Naive thymus-derived CD4-positive, alpha-beta T cell (primary cell): ENCODE measurements around the gene CENPP. TPM values are rescaled to one million over a fixed set of nuclear protein-coding genes. Genes with fewer than 3 reads are reported as not detected.

ENCODE experiments used
- ATAC-seq: fragments of 150-1000 bp; cut with Tn5 transposase; 2 replicates; pipeline ENCODE4 v1.10.0; 2021; ENCODE audit warnings: mild to moderate bottlenecking, moderate library complexity
- CTCF ChIA-PET: fragments of 350-600 bp; sonication (Branson Sonifier 250); formaldehyde crosslinking; loops from one replicate; lab custom pipeline; 2021; ENCODE audit warnings: antibody characterized with exemption; lab: Charles Lee
- POLR2A ChIA-PET: fragments of 350-600 bp; sonication (Branson Sonifier 250); formaldehyde crosslinking; loops from one replicate; lab custom pipeline; 2021; ENCODE audit warnings: antibody characterized with exemption, inconsistent platforms; lab: Charles Lee
- DNase-seq, 9 donors: peaks; one replicate each; pipeline versions ENCODE4 v3.0.0 to v3.0.0-alpha.2; 2020 to 2022; ENCODE audit warnings: mixed read lengths in 1 of 9
- H3K27ac ChIP-seq: one replicate; pipeline ENCODE4 v1.7.0; 2013; ENCODE audit warnings: mild to moderate bottlenecking, low read depth, low read length, moderate library complexity
- H3K27me3 ChIP-seq, 2 donors: one replicate each; pipeline ENCODE4 v1.7.0; 2013; ENCODE audit warnings: low read length in 2 of 2, mild to moderate bottlenecking in 2 of 2, moderate library complexity in 2 of 2; ENCODE audit not compliant: control insufficient read depth in 2 of 2, insufficient read depth in 2 of 2
- H3K36me3 ChIP-seq, 3 experiments: 1 replicate in 2 of 3; 2 replicates in 1 of 3; pipeline ENCODE4 v1.7.0; 2013; ENCODE audit warnings: low read length in 3 of 3, mild to moderate bottlenecking in 3 of 3, moderate library complexity in 1 of 3; ENCODE audit not compliant: insufficient read depth in 3 of 3, control insufficient read depth in 2 of 3
- H3K4me1 ChIP-seq, 2 donors: one replicate each; pipeline ENCODE4 v1.7.0; 2013; ENCODE audit warnings: low read length in 2 of 2, mild to moderate bottlenecking in 2 of 2, moderate library complexity in 1 of 2; ENCODE audit not compliant: control insufficient read depth in 2 of 2, insufficient read depth in 2 of 2
- H3K4me3 ChIP-seq: 2 replicates; pipeline ENCODE4 v1.7.0; 2013; ENCODE audit warnings: mild to moderate bottlenecking, low read length
- H3K9me3 ChIP-seq, 3 experiments: 1 replicate in 2 of 3; 2 replicates in 1 of 3; pipeline ENCODE4 v1.7.0; 2013; ENCODE audit warnings: low read length in 3 of 3; ENCODE audit not compliant: control insufficient read depth in 2 of 3
- H3K27ac Mint-ChIP-seq, 9 donors: one replicate each; pipeline ENCODE4 v1.8.0; 2020 to 2022; ENCODE audit warnings: mixed read lengths in 9 of 9, mild to moderate bottlenecking in 8 of 9, moderate library complexity in 5 of 9, inconsistent platforms in 2 of 9
- H3K27me3 Mint-ChIP-seq, 5 donors: one replicate each; pipeline ENCODE4 v1.8.0; 2021 to 2022; ENCODE audit warnings: mixed read lengths in 5 of 5, mild to moderate bottlenecking in 1 of 5
- H3K36me3 Mint-ChIP-seq, 5 donors: one replicate each; pipeline ENCODE4 v1.8.0; 2020 to 2022; ENCODE audit warnings: mixed read lengths in 5 of 5, mild to moderate bottlenecking in 3 of 5, inconsistent platforms in 1 of 5
- H3K4me1 Mint-ChIP-seq, 7 donors: one replicate each; pipeline ENCODE4 v1.8.0; 2020 to 2022; ENCODE audit warnings: mixed read lengths in 7 of 7, mild to moderate bottlenecking in 3 of 7, inconsistent platforms in 1 of 7
- H3K4me3 Mint-ChIP-seq, 10 donors: one replicate each; pipeline ENCODE4 v1.8.0; 2020 to 2022; ENCODE audit warnings: mild to moderate bottlenecking in 10 of 10, mixed read lengths in 10 of 10, moderate library complexity in 6 of 10, inconsistent platforms in 2 of 10
- H3K9me3 Mint-ChIP-seq, 11 donors: one replicate each; pipeline ENCODE4 v1.8.0; 2020 to 2022; ENCODE audit warnings: mixed read lengths in 11 of 11, mild to moderate bottlenecking in 4 of 11, inconsistent platforms in 1 of 11, moderate library complexity in 1 of 11
- intact Hi-C, 2 donors: fragments of 100-400 bp; cut with micrococcal nuclease; formaldehyde crosslinking; loops; one replicate each; pipeline ENCODE4 v1.15.1; 2023
- polyA plus RNA-seq, 2 donors: library from polyadenylated mRNA; unstranded; fragments of 300-500 nt; fragmentation: Illumina TruSeq; gene quantifications; one replicate each; pipeline ENCODE4 v1.2.3, GENCODE V29; 2021
- total RNA-seq, 6 experiments: library from RNA in 5 of 6; stranded (reverse) in 5 of 6; gene quantifications; 1 replicate in 5 of 6; 2 replicates in 1 of 6; pipeline ENCODE4 v1.2.3 and lab custom pipeline; 2021 to 2026

The CENPP gene
- total and polyA plus RNA-seq, 7 experiments from 2014 or later = 1.2 to 24.3 (median 3.8) TPM

GRCh38 chr9:92457576-92457975, 131.8 kb downstream of the CENPP start:
- H3K4me3 ChIP-seq = no peak overlapping the region
- Mint-ChIP-seq H3K27ac (no peak overlapping the region), H3K27me3 (no peaks in the 10 kb centered on the region), H3K36me3 (no peaks in the 10 kb centered on the region), H3K4me3 (no peak overlapping the region), H3K4me1 (no peaks in the 10 kb centered on the region), H3K9me3 (no peaks in the 10 kb centered on the region)
- H3K27me3 ChIP-seq = no peaks in the 10 kb centered on the region
- ChIA-PET POLR2A (no interaction called here), CTCF (no interaction called here)
- H3K9me3 ChIP-seq = no peaks in the 10 kb centered on the region
- intact Hi-C loops = no loop called here
- ATAC-seq (no peak), DNase-seq (no peak)
- H3K4me1 ChIP-seq = no peaks in the 10 kb centered on the region
- H3K36me3 ChIP-seq = no peaks in the 10 kb centered on the region
- H3K27ac ChIP-seq = no peak overlapping the region

DNA sequence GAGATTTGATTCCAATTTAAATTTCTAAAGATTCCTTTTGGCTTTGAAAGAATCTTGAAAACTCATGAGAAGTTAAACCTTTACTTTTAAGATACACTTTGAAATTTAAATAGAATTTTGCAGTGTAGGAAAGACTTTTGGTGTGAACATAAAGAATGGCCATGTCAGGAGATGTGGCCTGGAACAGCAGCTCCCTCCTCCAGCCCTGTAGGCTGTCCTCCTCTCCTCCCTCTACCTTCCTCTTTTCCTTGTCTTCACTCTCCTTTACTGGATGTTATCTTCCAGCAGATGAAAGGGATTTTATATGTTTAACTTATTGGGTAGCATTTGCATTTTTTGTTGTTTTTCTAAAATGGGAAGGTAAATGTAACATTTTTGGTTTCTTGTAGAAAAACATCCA, 137.6 kb downstream of the CENPP start:
- no peak overlapping the region for H3K27ac Mint-ChIP-seq
- no peak overlapping the region for H3K27ac ChIP-seq
- H3K4me3 Mint-ChIP-seq = no peak overlapping the region
- ChIA-PET POLR2A (no interaction called here), CTCF (no interaction called here)
- no peak for ATAC-seq
- no peaks in the 10 kb centered on the region for H3K27me3 Mint-ChIP-seq
- intact Hi-C loops = no loop called here
- H3K9me3 ChIP-seq = no peaks in the 10 kb centered on the region
- no peak overlapping the region for H3K4me3 ChIP-seq
- H3K4me1 ChIP-seq = no peaks in the 10 kb centered on the region
- no peaks in the 10 kb centered on the region for H3K36me3 Mint-ChIP-seq
- H3K36me3 ChIP-seq = no peaks in the 10 kb centered on the region
- H3K9me3 Mint-ChIP-seq = no peaks in the 10 kb centered on the region
- no peak for DNase-seq
- no peaks in the 10 kb centered on the region for H3K27me3 ChIP-seq
- no peaks in the 10 kb centered on the region for H3K4me1 Mint-ChIP-seq

DNA sequence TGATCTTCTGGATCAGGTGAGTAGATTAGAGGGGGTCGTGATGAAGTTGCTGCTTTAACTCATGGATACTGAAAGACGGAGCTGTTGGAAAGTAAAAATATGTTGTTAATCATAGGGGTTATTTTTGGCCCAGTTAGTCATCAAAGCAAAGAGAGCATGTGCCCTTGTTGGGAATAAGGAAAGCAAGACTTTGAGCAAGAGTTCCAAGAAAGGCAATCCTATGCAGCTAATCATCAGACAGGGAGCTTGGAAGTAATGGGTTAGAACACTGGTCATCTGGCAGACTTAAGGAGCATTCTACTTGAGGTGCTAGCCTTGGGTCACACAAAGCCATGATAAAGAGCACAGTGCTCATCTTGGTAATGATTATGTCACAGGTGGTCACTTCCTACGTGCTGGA, 138.2 kb downstream of the CENPP start:
- H3K4me1 ChIP-seq = no peaks in the 10 kb centered on the region
- H3K27ac Mint-ChIP-seq = no peak overlapping the region
- no peaks in the 10 kb centered on the region for H3K9me3 ChIP-seq
- ChIA-PET POLR2A (no interaction called here), CTCF (no interaction called here)
- no peaks in the 10 kb centered on the region for H3K36me3 ChIP-seq
- H3K36me3 Mint-ChIP-seq = no peaks in the 10 kb centered on the region
- H3K27me3 Mint-ChIP-seq = no peaks in the 10 kb centered on the region
- H3K27me3 ChIP-seq = no peaks in the 10 kb centered on the region
- intact Hi-C loops = no loop called here
- ATAC-seq (no peak), DNase-seq (no peak)
- H3K27ac ChIP-seq = no peak overlapping the region
- H3K4me3 Mint-ChIP-seq = no peak overlapping the region
- H3K4me1 Mint-ChIP-seq = no peaks in the 10 kb centered on the region
- H3K4me3 ChIP-seq = no peak overlapping the region
- H3K9me3 Mint-ChIP-seq = no peaks in the 10 kb centered on the region

DNA sequence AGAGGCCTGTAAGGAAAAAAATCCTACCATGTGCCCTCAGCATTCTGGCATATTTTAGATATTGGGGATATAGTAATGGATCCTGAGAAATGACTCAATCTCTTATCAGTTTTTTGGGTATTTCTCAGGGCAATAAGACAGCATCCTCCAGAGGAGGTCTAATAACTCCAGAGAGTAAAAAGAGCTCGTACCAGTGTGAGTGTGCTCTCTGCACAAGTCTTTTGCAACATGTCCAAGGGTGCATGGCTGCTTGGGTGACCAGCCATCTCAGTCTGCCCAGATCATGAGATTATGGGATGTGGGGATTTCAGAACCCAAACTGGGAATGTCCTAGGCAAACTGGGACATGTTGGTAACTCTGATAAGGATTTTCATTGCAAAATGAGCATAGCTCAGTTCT, 141.3 kb downstream of the CENPP start:
- H3K27me3 Mint-ChIP-seq = no peaks in the 10 kb centered on the region
- H3K4me3 ChIP-seq = no peak overlapping the region
- ChIA-PET POLR2A (no interaction called here), CTCF (no interaction called here)
- H3K27ac Mint-ChIP-seq = no peak overlapping the region
- ATAC-seq = no peak
- H3K36me3 ChIP-seq = no peaks in the 10 kb centered on the region
- intact Hi-C loops = no loop called here
- no peaks in the 10 kb centered on the region for H3K27me3 ChIP-seq
- H3K27ac ChIP-seq = no peak overlapping the region
- H3K36me3 Mint-ChIP-seq = no peaks in the 10 kb centered on the region
- no peaks in the 10 kb centered on the region for H3K9me3 ChIP-seq
- H3K9me3 Mint-ChIP-seq = no peaks in the 10 kb centered on the region
- no peak overlapping the region for H3K4me3 Mint-ChIP-seq
- DNase-seq = no peak
- no peaks in the 10 kb centered on the region for H3K4me1 ChIP-seq
- H3K4me1 Mint-ChIP-seq = no peaks in the 10 kb centered on the region

- H3K4me3 Mint-ChIP-seq = no peak overlapping the region
- CTCF ChIA-PET = no interaction called here
- intact Hi-C loops = no loop called here
These were observed 141.8 kb downstream of the CENPP start for GRCh38 chr9:92467511-92467910.

GRCh38 chr9:92468206-92468605, 142.5 kb downstream of the CENPP start:
- CTCF ChIA-PET = no interaction called here
- Histone ChIP-seq H3K4me3 (no peak overlapping the region), H3K27ac (no peak overlapping the region), H3K27me3 (no peaks in the 10 kb centered on the region), H3K36me3 (no peaks in the 10 kb centered on the region), H3K4me1 (no peaks in the 10 kb centered on the region), H3K9me3 (no peaks in the 10 kb centered on the region)
- no peaks in the 10 kb centered on the region for H3K9me3 Mint-ChIP-seq
- H3K4me3 Mint-ChIP-seq = no peak overlapping the region
- H3K4me1 Mint-ChIP-seq = no peaks in the 10 kb centered on the region
- H3K27me3 Mint-ChIP-seq = no peaks in the 10 kb centered on the region
- no peak overlapping the region for H3K27ac Mint-ChIP-seq
- ATAC-seq = no peak
- intact Hi-C loops = no loop called here
- POLR2A ChIA-PET = no interaction called here
- no peak for DNase-seq
- no peaks in the 10 kb centered on the region for H3K36me3 Mint-ChIP-seq

More at GRCh38 chr9:92467511-92467910, 141.8 kb downstream of the CENPP start:
- Histone ChIP-seq H3K36me3 (no peaks in the 10 kb centered on the region), H3K27ac (no peak overlapping the region), H3K27me3 (no peaks in the 10 kb centered on the region), H3K9me3 (no peaks in the 10 kb centered on the region), H3K4me3 (no peak overlapping the region), H3K4me1 (no peaks in the 10 kb centered on the region)
- POLR2A ChIA-PET = no interaction called here
- H3K4me1 Mint-ChIP-seq = no peaks in the 10 kb centered on the region
- H3K36me3 Mint-ChIP-seq = no peaks in the 10 kb centered on the region
- no peaks in the 10 kb centered on the region for H3K9me3 Mint-ChIP-seq
- DNase-seq (no peak), ATAC-seq (no peak)
- no peaks in the 10 kb centered on the region for H3K27me3 Mint-ChIP-seq
- H3K27ac Mint-ChIP-seq = no peak overlapping the region

- no peak overlapping the region for H3K4me3 Mint-ChIP-seq
- no peaks in the 10 kb centered on the region for H3K36me3 Mint-ChIP-seq
- H3K27me3 Mint-ChIP-seq = no peaks in the 10 kb centered on the region
- H3K4me3 ChIP-seq = no peak overlapping the region
- intact Hi-C loops = no loop called here
- H3K27ac Mint-ChIP-seq = no peak overlapping the region
- H3K27ac ChIP-seq = no peak overlapping the region
- ATAC-seq (no peak), DNase-seq (no peak)
- H3K4me1 ChIP-seq = no peaks in the 10 kb centered on the region
- H3K9me3 Mint-ChIP-seq = no peaks in the 10 kb centered on the region
- H3K36me3 ChIP-seq = no peaks in the 10 kb centered on the region
- no peaks in the 10 kb centered on the region for H3K27me3 ChIP-seq
- H3K9me3 ChIP-seq = no peaks in the 10 kb centered on the region
- ChIA-PET POLR2A (no interaction called here), CTCF (no interaction called here)
- H3K4me1 Mint-ChIP-seq = no peaks in the 10 kb centered on the region
These were observed 148.8 kb downstream of the CENPP start for GRCh38 chr9:92474587-92474986.
